Measurements from ENCODE around the gene ATRN.
"Not testable (repeated sequence)": the region's sequence is repeated elsewhere in the genome, so short reads cannot be mapped to it uniquely, and the experiment has no call there.

ATRN gene

DNA sequence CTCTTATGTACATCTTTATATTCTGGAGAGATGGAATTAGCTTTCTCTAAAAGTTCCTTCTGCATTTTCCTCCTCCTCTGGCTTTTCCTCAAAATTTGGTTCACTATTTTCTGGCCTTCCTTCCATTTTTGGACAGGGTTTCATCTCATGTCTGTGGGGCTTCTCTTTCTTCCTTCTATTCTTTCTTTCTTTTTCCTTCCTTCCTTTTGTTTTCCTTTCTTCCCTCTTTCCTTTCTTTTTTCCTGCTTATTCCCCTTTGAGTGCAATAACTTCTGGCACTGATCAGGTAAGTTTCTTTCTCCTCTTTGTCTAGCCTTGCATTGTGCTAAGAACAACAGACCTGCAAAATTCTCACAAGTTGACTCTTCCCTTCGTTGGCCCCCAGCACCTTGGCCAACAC, 5.5 kb upstream of the ATRN start:
- in situ Hi-C loops (cut with HindIII; ENCODE audit: low sequenced_read_pairs): no loop called here

DNA sequence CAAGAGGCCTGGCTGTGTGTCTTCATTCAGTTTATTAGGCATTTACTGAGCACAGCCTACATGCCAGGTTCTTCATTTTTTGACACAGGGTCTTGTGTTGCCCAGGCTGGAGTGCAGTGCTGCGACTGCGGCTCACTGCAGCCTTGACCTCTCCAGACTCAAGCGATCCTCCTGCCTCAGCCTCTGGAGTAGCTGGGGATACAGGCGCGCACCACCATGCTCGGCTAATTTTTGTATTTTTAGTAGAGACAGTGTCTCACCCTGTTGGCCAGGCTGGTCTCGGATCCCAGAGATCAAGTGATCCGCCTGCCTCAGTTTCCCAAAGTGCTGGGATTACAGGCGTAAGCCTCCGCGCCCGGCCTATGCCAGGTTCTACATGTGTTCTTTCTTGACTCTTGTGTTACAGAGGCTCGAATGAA, 601 bp upstream of the ATRN start:
- in situ Hi-C loops (cut with HindIII; ENCODE audit: low sequenced_read_pairs): no loop called here

DNA sequence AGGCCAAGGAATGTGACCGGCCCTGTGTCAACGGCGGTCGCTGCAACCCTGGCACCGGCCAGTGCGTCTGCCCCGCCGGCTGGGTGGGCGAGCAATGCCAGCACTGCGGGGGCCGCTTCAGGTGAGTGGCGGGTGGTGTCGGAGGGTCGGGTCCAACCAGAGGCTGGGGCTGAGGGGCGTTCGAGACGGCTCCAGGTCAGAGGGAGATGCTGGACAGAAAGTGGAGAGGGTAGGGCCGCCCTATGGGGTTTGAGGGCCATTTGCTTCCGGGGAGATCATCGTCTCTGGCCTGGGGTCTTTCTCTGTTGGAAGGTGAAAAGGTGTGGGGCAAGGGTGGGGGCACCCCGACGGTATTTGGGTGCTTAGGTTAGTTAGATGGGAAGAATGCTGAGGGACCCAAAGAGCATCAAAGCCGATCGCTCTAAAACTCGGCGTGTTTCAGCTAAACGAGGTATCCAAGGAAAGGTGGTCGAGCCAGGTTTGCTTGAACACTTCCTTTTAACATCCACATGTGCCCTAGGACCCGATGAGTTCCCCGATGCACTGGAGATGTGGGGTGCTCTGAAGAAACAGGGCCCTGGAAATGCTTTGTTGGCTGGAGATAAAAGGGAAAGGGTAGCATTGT, 691 bp downstream of the ATRN start:
- in situ Hi-C loops (cut with HindIII; ENCODE audit: low sequenced_read_pairs): no loop called here

DNA sequence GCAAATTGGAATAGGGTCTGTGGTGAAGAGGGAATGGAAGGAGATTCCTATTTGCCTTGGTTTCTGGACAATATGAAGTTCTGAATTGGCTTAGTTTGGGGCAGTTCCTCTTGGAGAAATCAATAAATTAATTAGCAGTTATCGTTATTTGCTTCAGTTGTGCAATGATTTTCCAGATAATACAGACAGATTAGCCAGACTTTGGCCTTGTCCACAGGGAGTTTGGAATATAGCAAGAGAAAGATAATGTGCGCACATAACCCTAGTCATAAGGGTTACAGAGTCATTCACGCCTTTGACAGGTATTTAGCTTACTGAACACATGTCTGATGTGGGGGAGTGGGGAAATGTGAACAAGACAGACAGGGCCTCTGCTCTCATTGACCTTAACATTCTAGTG, 1.3 kb downstream of the ATRN start:
- in situ Hi-C loops (cut with HindIII; ENCODE audit: low sequenced_read_pairs): no loop called here

DNA sequence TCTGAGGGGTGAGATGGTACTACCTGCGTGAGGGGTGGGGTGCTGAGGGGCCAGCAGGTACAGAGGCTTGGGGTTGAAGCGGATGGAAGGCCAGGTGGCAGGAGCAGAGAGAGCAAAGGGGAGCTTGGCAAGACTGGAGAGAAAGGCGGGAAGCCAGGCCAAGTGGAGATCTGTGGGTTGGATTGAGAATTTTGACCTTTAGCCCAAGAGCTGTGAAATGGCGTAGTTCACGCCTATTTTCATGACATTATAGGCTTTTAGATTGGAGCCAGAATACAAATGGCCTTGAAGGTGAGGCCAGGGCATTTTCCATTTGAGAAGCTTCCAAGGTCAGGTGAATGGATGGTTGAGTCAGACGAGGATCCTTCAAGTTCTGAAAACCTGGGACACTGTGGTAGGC, 2.5 kb downstream of the ATRN start:
- in situ Hi-C loops (cut with HindIII; ENCODE audit: low sequenced_read_pairs): no loop called here

DNA sequence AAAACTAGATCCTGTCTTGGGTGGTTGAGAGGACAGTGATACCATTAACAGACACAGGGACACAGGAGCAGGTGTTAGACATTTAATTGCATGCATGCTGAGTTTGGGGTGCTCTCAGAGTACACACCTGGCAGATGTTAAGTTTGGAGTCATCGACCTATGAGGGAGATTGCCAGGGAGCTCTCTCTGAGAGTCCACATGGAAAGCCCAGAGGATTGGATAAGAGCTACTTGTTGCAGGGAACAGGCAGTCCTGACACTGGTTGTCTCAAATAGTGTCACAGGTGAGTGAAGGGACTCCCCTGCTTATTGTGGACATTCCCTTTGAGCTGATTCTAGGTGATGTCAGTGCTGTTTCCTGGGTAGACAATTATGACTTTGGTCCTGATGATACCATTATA, 3.1 kb downstream of the ATRN start:
- in situ Hi-C loops (cut with HindIII; ENCODE audit: low sequenced_read_pairs): no loop called here

DNA sequence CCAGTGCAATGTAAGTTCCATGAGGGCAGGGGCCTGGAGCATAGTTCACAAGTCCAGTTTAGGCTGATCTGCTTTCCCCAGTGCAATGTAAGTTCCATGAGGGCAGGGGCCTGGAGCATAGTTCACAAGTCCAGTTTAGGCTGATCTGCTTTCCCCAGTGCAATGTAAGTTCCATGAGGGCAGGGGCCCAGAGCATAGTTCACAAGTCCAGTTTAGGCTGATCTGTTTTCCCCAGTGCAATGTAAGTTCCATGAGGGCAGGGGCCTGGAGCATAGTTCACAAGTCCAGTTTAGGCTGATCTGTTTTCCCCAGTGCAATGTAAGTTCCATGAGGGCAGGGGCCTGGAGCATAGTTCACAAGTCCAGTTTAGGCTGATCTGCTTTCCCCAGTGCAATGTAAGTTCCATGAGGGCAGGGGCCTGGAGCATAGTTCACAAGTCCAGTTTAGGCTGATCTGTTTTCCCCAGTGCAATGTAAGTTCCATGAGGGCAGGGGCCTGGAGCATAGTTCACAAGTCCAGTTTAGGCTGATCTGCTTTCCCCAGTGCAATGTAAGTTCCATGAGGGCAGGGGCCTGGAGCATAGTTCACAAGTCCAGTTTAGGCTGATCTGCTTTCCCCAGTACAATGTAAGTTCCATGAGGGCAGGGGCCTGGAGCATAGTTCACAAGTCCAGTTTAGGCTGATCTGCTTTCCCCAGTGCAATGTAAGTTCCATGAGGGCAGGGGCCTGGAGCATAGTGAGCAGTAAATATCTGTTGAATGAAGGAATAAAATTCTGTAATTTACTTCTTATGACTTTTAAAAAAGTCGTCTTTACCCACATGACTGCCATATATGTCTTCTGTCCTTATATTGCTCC, 6.4 kb downstream of the ATRN start:
- in situ Hi-C loops (cut with HindIII; ENCODE audit: low sequenced_read_pairs): not testable (repeated sequence)

DNA sequence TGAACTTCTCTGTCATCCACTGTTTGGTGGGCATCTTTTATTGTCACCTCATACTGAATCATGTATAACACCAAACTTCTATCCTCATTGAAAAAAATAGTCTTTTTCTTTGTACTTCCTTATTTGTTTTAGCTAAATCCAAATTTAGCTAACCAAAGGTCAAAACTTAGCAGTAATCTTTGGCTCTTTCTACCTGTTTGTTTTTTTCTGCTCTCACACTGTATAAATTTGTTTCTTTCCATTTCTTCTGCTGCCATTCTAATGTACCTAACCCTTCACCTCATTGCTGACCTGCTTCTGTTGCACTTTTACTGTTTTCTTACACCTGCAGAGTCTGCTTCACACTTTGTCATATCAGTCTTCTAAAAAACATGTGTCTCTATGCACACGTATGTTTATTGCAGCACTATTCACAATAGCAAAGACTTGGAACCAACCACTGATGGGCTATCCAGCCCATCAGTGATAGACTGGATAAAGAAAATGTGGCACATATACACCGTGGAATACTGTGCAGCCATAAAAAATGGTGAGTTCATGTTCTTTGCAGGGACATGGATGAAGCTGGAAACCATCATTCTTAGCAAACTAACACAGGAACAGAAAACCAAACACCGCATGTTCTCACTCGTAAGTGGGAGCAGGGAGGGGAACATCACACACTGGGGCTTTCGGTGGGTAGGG, 7.2 kb downstream of the ATRN start:
- in situ Hi-C loops (cut with HindIII; ENCODE audit: low sequenced_read_pairs): no loop called here

DNA sequence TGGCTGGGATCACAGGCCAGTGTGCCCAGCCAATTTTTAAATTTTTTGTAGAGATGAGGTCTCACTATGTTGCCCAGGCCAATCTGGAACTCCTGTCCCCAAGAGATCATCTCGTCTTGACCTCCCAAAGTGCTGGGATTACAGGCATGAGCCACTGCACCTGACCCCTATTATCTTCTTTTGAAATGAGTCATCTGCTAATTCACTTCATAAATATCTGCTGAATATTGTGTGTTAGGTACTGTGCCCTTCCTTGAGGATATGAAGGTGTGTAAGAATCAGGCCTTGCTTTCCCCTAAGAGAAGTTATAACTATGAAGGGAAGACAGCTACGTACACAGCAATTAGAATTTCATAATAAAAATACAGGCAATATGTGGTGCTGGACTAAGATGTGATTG, 8.2 kb downstream of the ATRN start:
- in situ Hi-C loops (cut with HindIII; ENCODE audit: low sequenced_read_pairs): no loop called here

DNA sequence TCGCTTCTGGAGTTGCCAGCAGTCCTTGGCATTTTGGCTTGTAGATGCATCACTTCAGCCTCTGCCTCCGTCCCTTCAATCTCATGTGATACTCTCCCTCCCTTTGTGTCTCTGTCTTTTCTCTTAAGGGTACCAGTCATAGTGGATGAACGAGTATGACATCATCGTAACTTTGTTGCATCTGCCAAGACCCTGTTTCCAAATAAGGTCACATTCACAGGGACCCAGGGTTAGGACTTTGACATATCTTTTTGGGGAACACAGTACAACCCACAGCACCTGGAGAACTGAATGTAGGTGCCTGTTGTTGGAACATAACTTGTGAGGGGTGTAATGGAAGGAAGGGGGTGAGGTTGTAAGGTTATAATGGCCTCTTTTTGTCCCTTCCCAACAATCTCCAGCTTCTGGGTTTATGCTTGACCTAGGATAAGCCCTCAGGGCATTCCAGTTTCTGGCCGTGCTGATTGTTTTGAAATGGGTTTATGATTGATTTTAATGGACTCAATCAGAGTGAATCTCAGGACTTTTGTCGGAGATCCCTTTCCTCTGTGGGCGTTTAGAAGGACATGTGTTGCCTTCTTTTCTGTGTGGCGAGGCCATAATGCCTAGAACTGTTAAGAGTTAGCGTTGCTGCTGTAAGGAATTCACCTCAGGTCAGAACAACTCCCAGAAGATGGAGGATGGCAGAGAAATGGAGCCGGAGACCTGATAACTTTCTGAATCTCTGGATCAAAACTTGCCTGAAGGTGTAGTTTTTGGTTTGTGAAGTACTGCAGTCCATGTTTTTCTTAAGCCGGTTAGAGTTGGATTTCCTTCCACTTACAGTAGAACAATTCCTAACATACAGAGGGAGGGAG, 9.2 kb downstream of the ATRN start:
- in situ Hi-C loops (cut with HindIII; ENCODE audit: low sequenced_read_pairs): no loop called here

DNA sequence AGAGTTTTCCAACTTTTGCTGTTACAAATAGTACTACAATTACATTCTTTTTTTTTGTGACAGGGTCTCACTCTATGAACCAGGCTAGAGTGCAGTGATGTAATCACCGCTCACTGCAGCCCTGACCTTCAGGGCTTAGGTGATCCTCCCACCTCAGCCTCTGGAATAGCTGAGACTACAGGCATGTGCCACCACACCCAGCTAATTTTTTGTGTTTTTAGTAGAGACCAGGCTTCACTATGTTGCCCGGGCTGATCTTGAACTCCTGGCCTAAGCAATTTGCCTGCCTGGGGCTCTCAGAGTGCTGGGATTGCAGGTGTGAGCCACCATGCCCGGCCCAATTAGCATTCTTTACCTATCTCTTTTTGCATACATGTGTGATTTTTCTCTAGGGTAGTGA, 12.5 kb downstream of the ATRN start:
- in situ Hi-C loops (cut with HindIII; ENCODE audit: low sequenced_read_pairs): no loop called here

DNA sequence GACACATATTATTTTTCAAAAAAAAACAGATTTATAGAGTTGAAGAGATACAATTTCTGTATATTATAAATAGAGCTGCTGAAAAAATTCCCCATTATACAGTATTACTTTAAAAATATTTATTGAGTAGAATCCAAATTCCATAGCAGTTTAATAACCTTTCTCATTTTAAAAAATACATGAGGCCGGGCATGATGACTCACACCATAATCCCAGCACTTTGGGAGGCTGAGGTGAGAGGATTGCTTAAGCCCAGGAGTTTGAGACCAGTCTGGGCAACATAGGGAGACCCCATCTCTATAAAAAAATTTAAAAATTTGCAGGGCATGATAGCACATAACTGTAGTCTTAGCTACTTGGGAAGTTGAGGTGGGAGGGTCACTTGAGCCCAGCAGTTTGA, 13.0 kb downstream of the ATRN start:
- in situ Hi-C loops (cut with HindIII; ENCODE audit: low sequenced_read_pairs): no loop called here

DNA sequence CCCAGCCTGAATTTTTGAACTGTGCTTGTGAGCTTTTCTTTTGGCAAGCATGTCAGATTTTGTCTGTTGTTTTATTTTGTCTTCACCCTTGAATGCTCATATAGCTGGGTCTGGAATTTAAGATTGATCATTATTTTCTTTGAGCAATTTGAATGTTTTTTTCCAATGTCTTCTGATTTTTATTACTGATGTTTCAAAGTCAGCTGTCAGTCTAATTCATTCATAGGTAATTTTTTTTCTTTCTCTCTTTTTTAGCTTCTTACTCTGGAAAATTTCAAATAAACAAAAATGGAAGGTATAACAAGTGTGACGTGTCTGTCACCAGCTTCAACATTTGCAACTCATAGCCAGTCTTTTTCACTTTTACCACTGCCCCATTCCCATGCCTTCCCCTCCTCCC, 15.1 kb downstream of the ATRN start:
- in situ Hi-C loops (cut with HindIII; ENCODE audit: low sequenced_read_pairs): no loop called here

DNA sequence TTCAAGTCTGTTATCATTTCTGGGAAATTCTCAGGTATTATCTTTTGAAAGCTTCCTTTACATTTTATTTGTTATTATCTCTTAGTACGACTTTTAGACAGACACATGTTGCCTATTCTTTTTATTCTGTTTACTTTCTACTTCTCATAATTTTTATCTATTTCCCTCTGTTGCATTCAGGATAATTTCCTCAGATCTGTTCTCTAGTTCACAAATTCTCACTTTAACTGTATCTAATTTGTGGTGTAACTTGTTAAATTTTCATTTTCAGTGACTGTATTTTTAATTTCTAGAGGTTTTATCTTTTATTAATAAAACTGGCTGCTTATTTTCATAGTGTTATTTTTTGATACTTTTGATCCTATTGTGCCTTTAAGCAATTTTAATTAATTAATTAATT, 16.0 kb downstream of the ATRN start:
- in situ Hi-C loops (cut with HindIII; ENCODE audit: low sequenced_read_pairs): no loop called here

DNA sequence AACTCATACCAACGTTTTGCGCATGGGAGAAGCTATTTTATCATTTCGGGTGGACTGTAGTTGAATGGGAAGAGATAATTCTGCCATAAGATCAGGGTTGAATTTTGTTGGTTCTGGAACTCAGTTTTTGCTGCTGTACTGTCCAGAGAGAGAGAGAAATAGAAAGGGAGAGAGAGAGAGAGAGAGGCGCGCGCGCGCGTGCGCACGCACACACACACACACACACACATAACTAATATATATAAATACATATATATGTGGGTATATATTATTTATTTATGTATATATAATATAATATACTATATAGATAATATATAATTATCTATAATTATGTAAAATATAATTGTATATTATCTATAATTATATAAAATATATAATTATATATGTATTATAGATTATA, 21.9 kb downstream of the ATRN start:
- in situ Hi-C loops (cut with HindIII; ENCODE audit: low sequenced_read_pairs): no loop called here

DNA sequence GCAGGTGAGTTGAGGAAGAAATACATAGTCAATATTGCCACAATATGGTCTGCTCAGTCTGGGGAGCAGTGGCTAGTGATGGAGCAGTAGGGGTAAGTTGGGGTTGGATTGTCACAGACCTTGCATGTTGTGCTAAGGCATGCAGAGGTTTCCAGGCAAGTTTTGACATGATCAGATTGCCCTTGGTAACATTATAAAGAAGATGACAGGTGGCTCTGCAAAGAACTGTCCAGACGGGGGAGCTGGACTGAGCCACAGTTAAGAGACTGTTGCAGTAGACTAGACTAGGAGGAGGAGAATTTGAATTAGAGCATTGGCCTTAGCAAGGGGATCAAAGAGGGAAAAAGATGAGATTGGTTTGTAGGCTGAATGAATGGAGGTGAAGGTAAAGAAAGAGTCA, 23.4 kb downstream of the ATRN start:
- in situ Hi-C loops (cut with HindIII; ENCODE audit: low sequenced_read_pairs): no loop called here

DNA sequence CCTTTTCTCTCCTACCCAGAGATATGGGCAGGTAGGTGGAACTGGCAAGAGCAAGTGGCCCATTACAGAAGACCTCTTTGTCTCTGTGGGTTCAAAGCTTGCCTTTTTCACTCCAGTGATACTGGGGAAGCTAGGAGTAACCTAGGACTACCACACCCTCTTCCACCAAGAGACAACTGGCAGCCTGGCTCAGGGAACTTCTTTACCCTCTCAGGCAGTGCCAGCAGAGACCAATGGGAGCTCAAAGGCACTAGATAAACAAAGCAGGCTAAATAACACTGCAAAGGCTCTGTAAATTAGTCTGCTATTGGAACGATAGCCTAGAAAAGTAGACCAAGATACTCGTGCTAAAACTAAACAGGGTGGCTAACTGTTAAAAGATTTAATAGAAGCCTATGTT, 32.1 kb downstream of the ATRN start:
- in situ Hi-C loops (cut with HindIII; ENCODE audit: low sequenced_read_pairs): no loop called here

DNA sequence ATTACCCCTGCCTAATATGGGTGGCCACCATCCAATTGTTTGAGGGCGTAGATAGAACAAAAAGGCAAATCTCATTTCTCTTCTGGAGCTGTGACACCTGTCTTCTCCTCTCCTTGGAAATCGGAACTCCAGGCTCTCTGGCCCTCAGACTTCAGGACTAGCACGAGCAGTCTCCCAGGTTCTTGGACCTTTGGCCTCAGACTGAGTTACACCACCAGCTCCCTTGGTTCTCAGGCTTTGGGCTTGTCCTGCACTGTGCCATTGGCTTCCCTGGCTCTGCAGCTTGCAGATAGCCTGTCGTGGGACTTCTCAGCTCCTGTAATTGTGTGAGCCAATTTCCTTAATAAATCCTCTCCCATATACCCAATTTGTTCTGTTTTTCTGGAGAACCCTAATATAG, 34.3 kb downstream of the ATRN start:
- in situ Hi-C loops (cut with HindIII; ENCODE audit: low sequenced_read_pairs): no loop called here

DNA sequence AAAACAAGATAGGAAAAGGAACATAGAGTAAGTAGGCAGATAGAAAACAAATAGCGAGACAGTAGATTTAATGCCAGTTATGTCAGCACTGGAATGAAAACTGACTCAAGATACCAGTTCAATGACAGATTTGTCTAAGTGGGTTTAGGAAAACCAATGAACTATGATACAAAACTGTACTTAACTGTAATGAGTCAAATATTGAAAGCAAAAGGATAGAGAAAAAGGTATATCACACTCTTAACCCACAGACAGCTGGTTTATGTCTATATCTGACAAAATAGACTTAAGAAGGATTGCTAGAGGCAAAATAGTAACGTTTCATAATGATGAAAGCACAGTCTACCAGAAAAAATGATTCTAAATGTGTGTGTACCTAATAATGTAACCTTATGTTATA, 38.2 kb downstream of the ATRN start:
- in situ Hi-C loops (cut with HindIII; ENCODE audit: low sequenced_read_pairs): no loop called here

DNA sequence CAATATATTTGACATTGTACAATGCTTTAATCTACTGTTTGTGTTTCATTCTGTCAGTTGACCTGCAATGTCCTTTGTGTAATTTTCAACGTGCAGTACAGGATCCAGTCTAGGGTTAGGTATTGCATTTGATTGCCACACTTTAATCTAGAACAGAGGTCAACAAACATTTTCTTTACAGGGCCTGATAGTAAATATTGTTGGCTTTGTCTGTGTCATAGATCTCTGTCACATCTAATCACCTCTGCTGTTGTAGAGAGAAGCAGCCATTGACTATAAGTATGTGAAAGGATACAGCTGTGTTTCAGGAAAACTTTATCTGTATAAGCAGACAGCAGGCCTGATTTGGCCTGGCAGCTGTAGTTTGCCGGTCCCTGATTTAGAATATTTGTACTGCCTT, 39.3 kb downstream of the ATRN start:
- in situ Hi-C loops (cut with HindIII; ENCODE audit: low sequenced_read_pairs): no loop called here

DNA sequence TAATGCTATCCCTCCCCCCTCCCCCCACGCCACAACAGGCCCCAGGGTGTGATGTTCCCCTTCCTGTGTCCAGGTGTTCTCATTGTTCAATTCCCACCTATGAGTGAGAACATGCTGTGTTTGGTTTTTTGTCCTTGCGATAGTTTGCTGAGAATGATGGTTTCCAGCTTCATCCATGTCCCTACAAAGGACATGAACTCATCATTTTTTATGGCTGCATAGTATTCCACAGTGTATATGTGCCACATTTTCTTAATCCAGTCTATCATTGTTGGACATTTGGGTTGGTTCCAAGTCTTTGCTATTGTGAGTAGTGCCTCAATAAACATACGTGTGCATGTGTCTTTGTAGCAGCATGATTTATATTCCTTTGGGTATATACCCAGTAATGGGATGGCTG, 41.4 kb downstream of the ATRN start:
- in situ Hi-C loops (cut with HindIII; ENCODE audit: low sequenced_read_pairs): not testable (repeated sequence)

All from endothelial cell of hepatic sinusoid (primary cell).